Measurements from ENCODE around the gene GNG8. TPM values are rescaled to one million over a fixed set of nuclear protein-coding genes. Genes with fewer than 3 reads are reported as not detected.
A peak's percentile ranks its signal among the peaks of the same experiment; 100 is the strongest.

Gene GNG8
- total RNA-seq, 1 experiment from 2014 or later, result not detected

- no CpG with 5 or more reads among the region's 14 CpGs for WGBS (ENCODE audit: extremely low coverage, insufficient read length, low lambda C conversion rate)
These were observed 24.1 kb upstream of the GNG8 start for GRCh38 chr19:46660008-46660517.

More at GRCh38 chr19:46660008-46660517, 24.1 kb upstream of the GNG8 start:
- Histone ChIP-seq H2BK15ac (ENCODE audit: low read depth, low read length) (no peak overlapping the region), H3K23ac (ENCODE audit: insufficient read length, low read depth, low read length) (no peak overlapping the region), H2AK5ac (ENCODE audit: insufficient read length, low read length) (no peak overlapping the region), H3K4ac (ENCODE audit: low read depth, low read length) (no peak overlapping the region), H3K79me2 (ENCODE audit: insufficient read depth, low read length) (no peaks in the 10 kb centered on the region), H3K23me2 (ENCODE audit: insufficient read length, low read depth, low read length, poor library complexity, severe bottlenecking) (peaks cover 15% of the 10 kb centered on the region), H3K4me2 (ENCODE audit: insufficient read depth, insufficient read length, low read length) (peak overlapping the region; percentile 93), H3K4me1 (ENCODE audit: insufficient read depth, low read length) (no peaks in the 10 kb centered on the region), H3K27me3 (ENCODE audit: insufficient read depth, low read length) (no peaks in the 10 kb centered on the region; the same call in 1 of the 2 replicates), H3K18ac (ENCODE audit: insufficient read length, low read depth, low read length) (no peak overlapping the region), H2BK12ac (ENCODE audit: insufficient read length, low read depth, low read length) (no peak overlapping the region), H4K91ac (ENCODE audit: insufficient read length, low read depth, low read length) (no peak overlapping the region), H2BK5ac (ENCODE audit: insufficient read length, low read length) (no peak overlapping the region), H3K27ac (ENCODE audit: insufficient read length, low read depth, low read length) (no peak overlapping the region), H3K9ac (ENCODE audit: extremely low read depth, insufficient read length, low read length) (no peak overlapping the region), H3K56ac (ENCODE audit: insufficient read length, low read depth, low read length) (no peak overlapping the region), H3K79me1 (ENCODE audit: insufficient read depth, low read depth, low read length, poor library complexity, severe bottlenecking) (no peaks in the 10 kb centered on the region), H2BK20ac (ENCODE audit: low read depth, low read length, poor library complexity, severe bottlenecking) (no peak overlapping the region), H2AFZ (ENCODE audit: low read length) (no peak overlapping the region), H4K8ac (replicated peaks; ENCODE audit: insufficient read length, low read depth, low read length) (no peak overlapping the region), H4K20me1 (ENCODE audit: control insufficient read depth, insufficient read depth, insufficient read length) (no peaks in the 10 kb centered on the region), H3T11ph (ENCODE audit: low read length) (no peak overlapping the region), H3K14ac (ENCODE audit: insufficient read depth, low read length) (no peak overlapping the region), H3K9me3 (ENCODE audit: control insufficient read depth, low read depth, low read length) (no peaks in the 10 kb centered on the region), H2BK120ac (ENCODE audit: low read depth, low read length, poor library complexity, severe bottlenecking) (no peak overlapping the region), H4K5ac (ENCODE audit: insufficient read length, low read depth, low read length) (no peak overlapping the region)
- Mint-ChIP-seq H3K27me3 (ENCODE audit: low read depth) (peaks cover 45% of the 10 kb centered on the region), H3K27ac (peak overlapping the region in 1 of 3 experiments; percentile 11; a peak in 2 of 7 replicates), H3K36me3 (ENCODE audit: insufficient read depth in 1 of 3, low read depth in 3 of 3) (no peaks in the 10 kb centered on the region), H3K4me3 (peak overlapping the region; percentile 48 to 83), H3K4me1 (peaks cover 20 to 24% of the 10 kb centered on the region in 2 experiments), H3K9me3 (no peaks in the 10 kb centered on the region; a peak in 1 of 5 replicates)
- peak; percentile 60 for DNase-seq
- no peak for TF ChIP-seq CTCF (conservative IDR thresholded peaks at IDR 0.05)
